ENCODE results near the gene MTREX. TPM values are rescaled to one million over a fixed set of nuclear protein-coding genes. Genes with fewer than 3 reads are reported as not detected.
"Not testable (repeated sequence)": the region's sequence is repeated elsewhere in the genome, so short reads cannot be mapped to it uniquely, and the experiment has no call there.

Gene MTREX
- total RNA-seq, 1 experiment from 2014 or later: 100 TPM

DNA sequence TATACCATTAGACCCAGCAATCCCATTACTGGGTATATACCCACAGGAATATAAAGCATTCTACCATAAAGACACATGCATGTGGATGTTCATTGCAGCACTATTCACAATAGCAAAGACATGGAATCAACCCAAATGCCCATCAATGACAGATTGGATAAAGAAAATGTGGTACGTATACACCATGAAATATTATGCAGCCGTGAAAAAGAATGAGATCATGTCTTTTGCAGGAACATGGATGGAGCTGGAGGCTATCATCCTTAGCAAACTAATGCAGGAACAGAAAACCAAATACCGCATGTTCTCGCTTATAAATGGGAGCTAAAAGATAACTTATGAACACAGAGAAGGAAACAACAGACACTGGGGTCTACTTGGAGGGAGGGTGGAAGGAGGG lies 10.4 kb downstream of the MTREX start:
- in situ Hi-C loops (cut with HindIII; ENCODE audit: low pct_unique_long_range_greater_than_20kb, low sequenced_read_pairs): not testable (repeated sequence)

DNA sequence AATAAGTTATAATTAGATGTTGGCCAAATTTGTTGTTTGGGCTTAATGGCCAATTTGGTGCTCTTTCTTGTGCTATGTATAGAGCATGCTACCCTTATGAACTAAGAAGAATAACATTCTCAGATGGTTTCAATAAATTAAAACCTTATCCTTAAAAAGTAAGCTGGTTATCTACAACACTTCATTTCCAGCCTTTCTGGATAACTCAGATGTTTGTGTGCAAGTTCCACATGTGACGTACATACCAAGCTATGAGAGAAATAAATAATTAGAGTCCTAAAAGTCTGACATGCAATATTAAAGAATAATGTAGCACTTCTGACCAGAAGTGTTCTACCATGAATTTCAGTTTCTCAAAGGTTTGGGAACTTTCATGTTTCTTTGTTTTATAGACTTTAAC lies 11.7 kb downstream of the MTREX start:
- DNase-seq (ENCODE audit: low read depth, low spot score): no peak
- in situ Hi-C loops (cut with HindIII; ENCODE audit: low pct_unique_long_range_greater_than_20kb, low sequenced_read_pairs): no loop called here

More for the DNA sequence above, 10.4 kb downstream of the MTREX start:
- not testable (repeated sequence) for DNase-seq (ENCODE audit: low read depth, low spot score)

DNA sequence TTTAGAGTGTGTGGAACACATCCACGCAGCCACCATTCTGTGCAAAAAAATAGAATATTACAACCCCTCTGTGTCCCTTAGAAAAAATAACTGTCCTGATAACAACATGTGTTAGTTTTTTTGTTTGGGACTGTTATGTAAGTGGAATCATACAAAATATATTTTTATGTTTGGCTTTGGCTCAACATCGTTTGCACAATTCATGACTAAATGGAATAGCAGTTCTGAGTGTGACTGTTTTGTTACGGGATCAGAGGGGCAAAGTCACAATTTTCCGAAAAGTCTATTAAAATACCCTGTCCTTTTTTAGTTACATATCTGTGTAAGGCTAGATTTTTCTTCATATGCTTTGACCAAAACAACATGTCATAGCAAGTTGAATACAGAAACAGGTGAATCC lies 12.8 kb downstream of the MTREX start:
- in situ Hi-C loops (cut with HindIII; ENCODE audit: low pct_unique_long_range_greater_than_20kb, low sequenced_read_pairs): no loop called here
- no peak for DNase-seq (ENCODE audit: low read depth, low spot score)

DNA sequence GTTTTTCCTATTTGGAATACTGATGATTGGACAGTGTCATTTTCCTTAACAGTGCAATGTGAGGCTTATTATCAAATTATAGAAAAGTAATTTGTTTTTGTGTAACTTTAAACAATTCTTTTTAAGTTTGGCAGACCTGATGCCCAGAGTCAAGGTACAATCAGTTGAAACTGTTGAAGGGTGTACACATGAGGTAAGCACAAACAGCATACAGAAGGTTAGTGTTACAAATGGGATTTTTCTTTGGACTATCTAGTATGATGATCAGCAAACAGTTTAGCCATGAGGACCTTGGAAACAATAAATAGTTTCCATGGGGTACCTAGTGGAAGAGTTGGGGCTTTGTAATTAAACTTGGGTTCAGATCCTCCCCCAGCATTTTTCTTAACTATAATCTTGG lies 16.2 kb downstream of the MTREX start:
- no peak for DNase-seq (ENCODE audit: low read depth, low spot score)
- in situ Hi-C loops (cut with HindIII; ENCODE audit: low pct_unique_long_range_greater_than_20kb, low sequenced_read_pairs): no loop called here

DNA sequence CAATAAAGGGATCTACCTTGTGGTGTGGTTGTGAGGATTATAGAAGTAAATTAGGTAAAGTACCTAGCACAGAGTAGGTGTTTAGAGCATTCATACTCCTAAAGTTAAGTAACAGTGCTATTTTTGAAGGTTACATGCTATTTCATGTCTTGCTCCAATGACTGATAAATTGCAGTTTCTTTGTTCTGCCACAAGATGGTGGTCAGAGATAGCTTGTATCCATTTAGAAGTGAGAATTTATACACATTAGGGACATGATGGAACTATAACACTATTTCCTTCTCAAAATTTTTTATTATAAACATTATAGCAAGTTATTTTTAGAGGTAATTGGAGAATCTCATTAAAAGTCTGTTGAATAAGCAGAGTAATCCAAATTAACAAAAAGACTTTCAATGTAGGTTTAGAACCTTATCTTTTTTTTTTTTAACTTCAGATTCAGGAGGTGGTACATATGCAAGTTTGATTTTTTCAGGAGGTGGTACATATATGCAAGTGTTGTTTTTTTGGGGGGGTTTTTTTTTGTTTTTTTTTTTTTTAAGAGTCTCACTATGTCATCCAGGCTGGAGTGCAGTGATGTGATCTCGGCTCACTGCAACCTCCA lies 17.1 kb downstream of the MTREX start:
- in situ Hi-C loops (cut with HindIII; ENCODE audit: low pct_unique_long_range_greater_than_20kb, low sequenced_read_pairs): no loop called here
- peak; percentile 72 for DNase-seq (ENCODE audit: low read depth, low spot score)

DNA sequence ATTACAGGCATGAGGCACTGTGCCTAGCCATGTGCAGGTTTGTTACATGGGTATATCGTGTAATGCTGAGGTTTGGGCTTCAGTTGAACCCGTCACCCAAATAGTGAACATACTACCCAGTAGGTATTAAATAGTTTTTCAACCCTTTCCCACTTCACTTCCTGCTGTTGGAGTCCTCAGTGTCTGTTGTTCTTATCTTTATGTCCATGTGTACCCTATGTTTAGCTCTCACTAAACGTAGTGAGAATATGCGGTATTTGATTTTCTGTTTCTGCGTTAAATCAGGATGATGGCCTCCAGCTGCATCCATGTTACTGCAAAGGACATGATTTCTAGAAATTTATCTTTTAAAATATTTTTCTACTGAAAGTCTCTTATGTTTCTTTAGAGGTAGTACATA lies 17.8 kb downstream of the MTREX start:
- in situ Hi-C loops (cut with HindIII; ENCODE audit: low pct_unique_long_range_greater_than_20kb, low sequenced_read_pairs): no loop called here
- no peak for DNase-seq (ENCODE audit: low read depth, low spot score)

DNA sequence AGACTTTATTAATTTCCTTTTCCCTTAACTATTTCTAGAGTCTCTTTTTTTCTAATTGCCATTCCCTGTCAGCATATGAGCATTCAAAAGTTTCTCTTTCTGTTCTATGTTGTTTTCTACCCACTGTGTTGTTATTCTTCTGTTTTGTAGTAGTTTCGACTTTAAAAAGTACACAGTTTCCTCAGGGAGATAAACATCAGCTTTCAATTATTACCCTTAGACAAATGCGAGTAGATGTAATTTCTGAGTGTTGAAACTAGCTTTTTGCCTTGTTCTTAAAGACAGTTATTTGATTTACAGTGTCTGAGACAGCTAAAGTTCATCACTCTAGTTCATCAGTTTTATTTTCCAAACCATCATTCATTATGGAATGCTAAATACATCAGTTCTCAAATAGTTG lies 19.5 kb downstream of the MTREX start:
- DNase-seq (ENCODE audit: low read depth, low spot score): no peak
- in situ Hi-C loops (cut with HindIII; ENCODE audit: low pct_unique_long_range_greater_than_20kb, low sequenced_read_pairs): no loop called here

DNA sequence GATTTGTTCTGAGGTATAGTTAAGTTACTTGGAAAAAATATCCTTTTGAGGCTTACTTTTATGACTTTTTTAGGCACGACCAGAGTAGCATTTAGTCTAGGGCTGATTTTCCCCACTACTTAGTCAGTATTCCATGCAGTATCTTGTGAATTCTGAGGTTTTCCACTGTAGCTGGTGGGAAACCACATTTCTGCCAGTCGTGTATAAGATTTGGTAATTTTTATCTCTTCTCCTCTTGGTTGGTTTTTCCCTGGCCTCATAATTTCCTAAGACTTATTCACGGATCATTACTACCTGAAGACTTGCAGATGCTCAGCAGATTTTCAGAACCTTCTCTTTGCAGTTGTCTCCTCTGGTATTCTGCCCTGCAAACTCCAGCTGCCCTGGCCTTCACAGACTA lies 23.5 kb downstream of the MTREX start:
- no peak for DNase-seq (ENCODE audit: low read depth, low spot score)
- in situ Hi-C loops (cut with HindIII; ENCODE audit: low pct_unique_long_range_greater_than_20kb, low sequenced_read_pairs): no loop called here

DNA sequence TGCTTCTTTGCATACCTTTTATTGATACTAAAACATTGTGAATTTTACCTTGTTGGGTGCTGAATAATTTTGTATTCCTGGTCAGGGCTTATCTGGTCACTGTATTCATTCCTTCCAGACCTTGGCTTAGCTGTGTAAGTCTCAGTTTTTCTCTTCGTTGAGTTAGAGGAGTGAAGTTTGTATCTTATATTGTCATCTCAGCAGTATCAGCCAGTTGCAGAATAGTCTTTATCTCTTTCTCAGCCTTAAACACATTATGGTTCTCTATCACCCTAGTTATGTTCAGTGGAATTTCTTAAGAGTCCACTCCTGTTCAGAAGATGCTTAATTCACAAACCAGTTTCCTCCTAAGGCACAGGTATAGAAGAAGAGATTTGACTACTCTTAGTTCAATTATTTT lies 25.2 kb downstream of the MTREX start:
- in situ Hi-C loops (cut with HindIII; ENCODE audit: low pct_unique_long_range_greater_than_20kb, low sequenced_read_pairs): no loop called here
- DNase-seq (ENCODE audit: low read depth, low spot score): no peak

DNA sequence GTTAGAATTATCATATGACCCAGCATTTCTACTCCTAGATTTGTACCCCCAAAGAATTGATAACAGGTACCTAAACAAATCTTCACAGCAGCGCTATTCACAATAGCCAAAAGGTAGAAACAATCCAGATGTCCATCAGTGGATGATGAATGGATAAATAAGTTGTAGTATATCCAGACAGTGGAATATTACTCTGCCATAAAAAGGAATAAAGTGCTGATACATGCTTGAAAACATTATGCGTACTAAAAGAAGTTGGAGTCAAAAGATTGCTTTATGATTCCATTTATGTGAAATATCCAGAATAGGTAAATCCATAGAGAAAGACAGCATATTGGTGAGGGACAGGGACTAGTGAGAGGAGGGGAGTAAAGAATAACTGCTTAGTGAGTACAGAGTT lies 26.0 kb downstream of the MTREX start:
- in situ Hi-C loops (cut with HindIII; ENCODE audit: low pct_unique_long_range_greater_than_20kb, low sequenced_read_pairs): no loop called here

DNA sequence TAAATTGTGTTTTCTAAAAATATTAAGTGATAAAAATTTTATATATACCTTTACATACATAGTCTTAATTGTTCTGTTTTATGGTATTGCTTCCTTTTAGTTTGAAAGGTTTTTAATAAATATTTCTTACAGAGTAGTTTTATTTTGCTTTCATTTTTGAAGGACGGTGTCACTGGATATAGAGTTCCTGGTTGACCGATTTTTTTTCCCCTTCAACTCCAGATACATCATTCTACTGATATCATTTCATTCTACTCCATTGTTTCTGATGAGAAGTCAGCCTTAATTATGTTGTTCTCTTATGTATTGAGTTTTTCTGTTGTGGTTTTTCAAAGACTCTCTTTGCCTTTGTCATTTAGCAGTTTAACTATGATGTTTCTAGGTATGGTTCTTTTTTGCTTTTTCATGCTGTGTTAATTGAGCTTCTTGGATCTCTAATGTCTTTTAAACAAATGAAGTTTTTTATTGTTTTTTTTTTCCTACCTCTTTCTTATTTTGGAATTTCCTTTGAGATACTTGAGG lies 30.4 kb downstream of the MTREX start:
- no peak for DNase-seq (ENCODE audit: low read depth, low spot score)
- in situ Hi-C loops (cut with HindIII; ENCODE audit: low pct_unique_long_range_greater_than_20kb, low sequenced_read_pairs): no loop called here

More for the DNA sequence above, 26.0 kb downstream of the MTREX start:
- no peak for DNase-seq (ENCODE audit: low read depth, low spot score)

DNA sequence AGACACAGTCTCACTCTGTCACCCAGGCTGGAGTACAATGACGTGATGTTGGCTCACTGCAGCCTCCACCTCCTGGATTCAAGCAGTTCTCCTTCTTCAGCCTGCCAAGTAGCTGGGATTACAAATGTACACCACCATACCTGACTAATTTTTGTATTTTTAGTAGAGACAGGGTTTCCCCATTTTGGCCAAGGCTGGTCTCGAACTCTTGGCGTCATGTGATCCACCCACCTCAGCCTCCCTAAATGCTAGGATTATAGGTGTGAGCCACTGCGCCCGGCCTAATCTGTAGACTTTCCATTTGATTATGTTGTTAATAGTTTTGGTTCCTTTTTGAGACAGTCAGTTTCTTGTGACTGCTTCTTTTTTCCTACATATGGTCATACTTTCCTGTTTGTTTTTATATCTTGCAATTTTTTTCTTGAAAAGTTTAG lies 31.0 kb downstream of the MTREX start:
- DNase-seq (ENCODE audit: low read depth, low spot score): no peak
- in situ Hi-C loops (cut with HindIII; ENCODE audit: low pct_unique_long_range_greater_than_20kb, low sequenced_read_pairs): no loop called here

DNA sequence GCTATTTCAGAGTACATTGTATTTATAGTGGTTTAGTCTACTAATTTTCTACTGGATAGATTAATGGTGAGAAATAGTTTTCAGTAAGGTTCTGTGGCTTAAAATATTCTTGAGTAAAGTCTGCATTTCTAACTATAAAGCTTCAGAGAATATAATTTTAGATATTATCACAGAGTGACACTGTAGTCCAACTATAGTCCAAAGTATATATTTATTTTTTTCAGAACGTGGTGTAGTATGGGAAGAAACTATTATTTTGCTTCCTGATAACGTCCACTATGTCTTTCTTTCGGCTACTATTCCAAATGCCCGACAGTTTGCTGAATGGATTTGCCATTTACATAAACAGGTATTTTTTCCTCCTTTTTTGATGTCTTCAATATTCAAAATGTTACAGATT lies 35.3 kb downstream of the MTREX start:
- DNase-seq (ENCODE audit: low read depth, low spot score): no peak
- in situ Hi-C loops (cut with HindIII; ENCODE audit: low pct_unique_long_range_greater_than_20kb, low sequenced_read_pairs): no loop called here

DNA sequence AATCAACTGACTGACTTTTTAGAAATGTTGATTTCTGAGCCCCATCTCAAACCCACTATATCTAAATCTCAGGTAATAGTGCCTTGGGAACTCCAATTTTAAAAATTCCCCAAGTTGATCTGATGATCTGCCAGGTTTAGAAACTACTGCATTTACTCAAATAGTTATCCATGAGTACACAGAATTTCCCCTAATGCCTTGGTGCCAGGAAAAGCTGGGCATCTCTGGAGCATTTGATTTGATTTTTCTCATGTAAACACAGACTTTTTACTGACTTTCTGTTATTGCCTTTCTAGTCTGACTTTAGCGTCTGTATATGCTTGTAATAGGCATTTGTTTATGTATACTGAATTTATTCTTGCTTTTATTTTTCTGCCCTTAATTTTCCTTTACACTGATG lies 35.8 kb downstream of the MTREX start:
- in situ Hi-C loops (cut with HindIII; ENCODE audit: low pct_unique_long_range_greater_than_20kb, low sequenced_read_pairs): no loop called here
- no peak for DNase-seq (ENCODE audit: low read depth, low spot score)

DNA sequence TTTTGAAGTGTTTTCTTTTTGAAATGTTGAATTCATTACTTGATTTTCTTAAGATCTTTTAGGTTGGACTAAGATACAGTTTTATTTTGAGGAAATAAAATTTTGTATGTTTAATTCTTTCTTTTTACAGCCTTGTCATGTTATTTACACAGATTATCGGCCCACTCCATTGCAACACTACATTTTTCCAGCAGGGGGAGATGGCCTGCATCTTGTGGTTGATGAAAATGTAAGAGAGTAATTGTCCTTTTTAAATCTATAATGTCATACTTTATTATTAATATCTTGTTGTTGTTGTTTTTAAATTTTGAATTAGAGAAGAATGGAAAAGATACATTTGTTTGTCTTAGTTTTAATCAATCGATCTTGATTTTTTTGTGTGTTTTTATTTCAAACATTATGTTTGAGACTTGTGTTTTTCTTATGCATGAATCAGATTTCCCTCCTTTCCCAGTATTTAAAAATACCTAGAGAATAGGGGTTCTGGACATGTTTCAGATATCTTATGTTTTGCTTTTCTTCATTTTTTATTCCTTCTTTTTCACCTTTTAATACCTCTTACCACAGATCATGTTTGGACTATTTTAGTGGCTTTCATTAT lies 36.7 kb downstream of the MTREX start:
- in situ Hi-C loops (cut with HindIII; ENCODE audit: low pct_unique_long_range_greater_than_20kb, low sequenced_read_pairs): no loop called here
- peak; percentile 63 for DNase-seq (ENCODE audit: low read depth, low spot score)

DNA sequence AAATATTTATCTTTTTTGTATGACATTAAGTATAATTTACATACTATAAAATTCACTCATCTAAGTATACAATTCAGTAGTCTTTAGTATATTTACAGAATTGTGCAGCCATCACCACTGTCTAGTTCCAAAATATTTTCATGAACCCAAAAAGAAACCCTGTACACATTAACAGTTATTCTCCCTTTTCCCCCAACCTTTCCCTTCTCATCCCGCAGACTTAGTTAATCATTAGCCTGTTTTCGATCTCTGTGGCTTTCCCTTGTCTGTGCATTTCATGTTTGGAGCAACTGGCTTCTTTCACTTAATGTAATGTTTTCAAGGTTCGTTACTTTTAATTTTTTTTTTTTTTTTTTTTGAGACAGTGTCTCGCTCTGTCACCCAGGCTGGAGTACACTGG lies 37.5 kb downstream of the MTREX start:
- DNase-seq (ENCODE audit: low read depth, low spot score): no peak
- in situ Hi-C loops (cut with HindIII; ENCODE audit: low pct_unique_long_range_greater_than_20kb, low sequenced_read_pairs): no loop called here

DNA sequence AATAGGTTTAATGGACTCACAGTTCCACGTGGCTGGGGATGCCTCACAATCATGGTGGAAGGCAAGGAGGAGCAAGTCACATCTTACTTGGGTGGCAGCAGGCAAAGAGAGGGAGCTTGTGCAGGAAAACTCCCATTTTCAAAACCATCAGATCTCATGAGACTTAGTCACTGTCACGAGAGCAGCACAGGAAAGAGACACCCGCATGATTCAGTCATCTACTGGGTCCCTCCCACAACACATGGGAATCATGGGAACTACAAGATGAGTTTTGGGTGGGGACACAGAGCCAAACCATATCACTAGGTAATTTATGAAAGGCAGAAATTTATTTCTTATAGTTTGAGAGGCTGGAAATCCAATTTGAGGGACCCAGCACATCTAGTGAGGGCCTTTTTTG lies 40.0 kb downstream of the MTREX start:
- peak; percentile 31 for DNase-seq (ENCODE audit: low read depth, low spot score)
- in situ Hi-C loops (cut with HindIII; ENCODE audit: low pct_unique_long_range_greater_than_20kb, low sequenced_read_pairs): no loop called here

DNA sequence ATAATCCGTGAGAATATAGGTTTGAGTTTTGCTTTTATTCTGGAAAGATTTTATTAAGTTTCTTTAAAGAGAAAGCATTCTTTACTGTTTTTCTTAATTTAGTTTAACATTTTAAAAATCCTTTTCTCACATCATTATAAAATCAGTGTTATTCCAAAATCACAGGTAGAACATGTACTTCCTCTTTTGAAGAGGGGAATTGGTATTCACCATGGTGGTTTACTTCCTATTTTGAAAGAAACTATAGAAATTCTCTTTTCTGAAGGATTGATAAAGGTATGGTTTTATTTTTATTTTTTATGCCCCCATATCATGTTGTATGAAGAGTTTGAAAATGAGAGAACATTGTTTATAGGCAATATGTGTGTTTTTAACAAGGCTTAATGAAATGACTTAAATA lies 43.0 kb downstream of the MTREX start:
- in situ Hi-C loops (cut with HindIII; ENCODE audit: low pct_unique_long_range_greater_than_20kb, low sequenced_read_pairs): no loop called here

DNA sequence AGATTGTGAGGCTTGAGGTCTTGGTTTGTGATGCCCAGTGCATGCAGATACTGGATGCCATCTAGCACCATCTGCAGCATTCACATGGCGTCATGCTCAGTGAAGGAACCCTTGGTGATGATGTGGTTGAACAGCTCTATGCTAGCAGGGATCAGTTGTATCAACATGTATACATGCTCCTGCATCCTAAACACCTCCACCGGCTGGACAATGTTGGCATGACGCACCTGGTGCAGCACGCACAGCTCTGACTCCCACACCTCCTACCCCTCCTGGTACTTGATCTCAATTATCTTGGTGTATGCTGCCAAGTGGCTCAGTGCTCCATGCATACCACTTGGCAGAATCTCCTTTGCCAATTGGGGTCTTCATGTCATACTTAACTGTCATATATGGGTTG lies 49.1 kb downstream of the MTREX start:
- in situ Hi-C loops (cut with HindIII; ENCODE audit: low pct_unique_long_range_greater_than_20kb, low sequenced_read_pairs): no loop called here
- DNase-seq (ENCODE audit: low read depth, low spot score): no peak

More for the DNA sequence above, 43.0 kb downstream of the MTREX start:
- no peak for DNase-seq (ENCODE audit: low read depth, low spot score)
